ENCODE results near the gene ASIC1. TPM values are rescaled to one million over a fixed set of nuclear protein-coding genes. Genes with fewer than 3 reads are reported as not detected.

The ASIC1 gene
- total RNA-seq, 1 donor: 0.72 TPM

- Histone ChIP-seq H3K9me3 (ENCODE audit: low read depth, low read length) (no peaks in the 10 kb centered on the region), H3K4me3 (ENCODE audit: insufficient read depth, low read length) (peak within 1 kb of the TSS; percentile 94), H3K27ac (ENCODE audit: low read depth, low read length) (peak within 1 kb of the TSS; percentile 90), H3K36me3 (ENCODE audit: insufficient read depth, low read length) (peaks cover 30% of the 10 kb centered on the region), H3K4me2 (ENCODE audit: insufficient read depth, low read length) (peak within 1 kb of the TSS; percentile 98), H3K4me1 (ENCODE audit: insufficient read depth, low read length) (peaks cover 26% of the 10 kb centered on the region), H3K79me2 (ENCODE audit: insufficient read depth, low read length) (peaks cover 20% of the 10 kb centered on the region), H2AFZ (ENCODE audit: low read length) (peak within 1 kb of the TSS; percentile 94), H4K20me1 (ENCODE audit: insufficient read depth, low read length) (peaks cover 13% of the 10 kb centered on the region), H3K27me3 (ENCODE audit: insufficient read depth, low read length) (no peaks in the 10 kb centered on the region)
- TF ChIP-seq, protein P1, sequence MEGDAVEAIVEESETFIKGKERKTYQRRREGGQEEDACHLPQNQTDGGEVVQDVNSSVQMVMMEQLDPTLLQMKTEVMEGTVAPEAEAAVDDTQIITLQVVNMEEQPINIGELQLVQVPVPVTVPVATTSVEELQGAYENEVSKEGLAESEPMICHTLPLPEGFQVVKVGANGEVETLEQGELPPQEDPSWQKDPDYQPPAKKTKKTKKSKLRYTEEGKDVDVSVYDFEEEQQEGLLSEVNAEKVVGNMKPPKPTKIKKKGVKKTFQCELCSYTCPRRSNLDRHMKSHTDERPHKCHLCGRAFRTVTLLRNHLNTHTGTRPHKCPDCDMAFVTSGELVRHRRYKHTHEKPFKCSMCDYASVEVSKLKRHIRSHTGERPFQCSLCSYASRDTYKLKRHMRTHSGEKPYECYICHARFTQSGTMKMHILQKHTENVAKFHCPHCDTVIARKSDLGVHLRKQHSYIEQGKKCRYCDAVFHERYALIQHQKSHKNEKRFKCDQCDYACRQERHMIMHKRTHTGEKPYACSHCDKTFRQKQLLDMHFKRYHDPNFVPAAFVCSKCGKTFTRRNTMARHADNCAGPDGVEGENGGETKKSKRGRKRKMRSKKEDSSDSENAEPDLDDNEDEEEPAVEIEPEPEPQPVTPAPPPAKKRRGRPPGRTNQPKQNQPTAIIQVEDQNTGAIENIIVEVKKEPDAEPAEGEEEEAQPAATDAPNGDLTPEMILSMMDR (IDR thresholded peaks at IDR 0.05; ENCODE audit: extremely low read depth, low read depth, low read length): peak; percentile 60
- DNase-seq (ENCODE audit: insufficient read length, low spot score, missing footprints): peak; percentile 98
Measured at GRCh38 chr12:50084775-50085614, 27.6 kb downstream of the ASIC1 start, which contains the start of gene SMARCD1. SMARCD1 (plus strand) TSS chr12:50085342; CDS start chr12:50085370, 28 bp downstream.

DNA sequence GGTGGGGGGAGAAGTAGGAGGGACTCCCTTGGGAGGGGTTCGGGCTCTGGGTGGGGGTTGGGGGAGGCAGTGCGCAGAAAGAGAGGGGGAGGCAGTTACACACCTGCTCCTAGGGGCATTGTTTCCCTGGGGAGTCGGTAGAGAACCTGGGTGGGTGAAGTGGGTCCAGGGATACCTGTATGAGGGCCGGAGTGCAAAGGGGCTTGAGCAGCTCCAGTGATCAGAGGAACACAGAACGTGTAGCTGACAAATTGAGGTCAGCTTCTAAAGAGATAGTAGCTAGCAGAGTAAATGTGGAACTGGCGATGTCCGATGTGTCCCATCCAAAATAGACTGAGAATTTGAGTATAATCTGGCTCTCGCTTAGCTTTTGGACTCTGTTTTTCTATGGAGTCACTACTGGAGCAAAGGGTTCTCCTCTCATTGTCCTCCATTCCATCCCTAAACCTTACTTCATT, 28.2 kb downstream of the ASIC1 start:
- Histone ChIP-seq H3K4me2 (ENCODE audit: insufficient read depth, low read length) (peak overlapping the region; percentile 97), H2AFZ (ENCODE audit: low read length) (no peak overlapping the region), H3K4me1 (ENCODE audit: insufficient read depth, low read length) (peaks cover 26% of the 10 kb centered on the region), H3K27ac (ENCODE audit: low read depth, low read length) (peak overlapping the region; percentile 43), H4K20me1 (ENCODE audit: insufficient read depth, low read length) (peaks cover 13% of the 10 kb centered on the region), H3K4me3 (ENCODE audit: insufficient read depth, low read length) (peak overlapping the region; percentile 94), H3K9me3 (ENCODE audit: low read depth, low read length) (no peaks in the 10 kb centered on the region), H3K27me3 (ENCODE audit: insufficient read depth, low read length) (no peaks in the 10 kb centered on the region), H3K36me3 (ENCODE audit: insufficient read depth, low read length) (peaks cover 37% of the 10 kb centered on the region), H3K79me2 (ENCODE audit: insufficient read depth, low read length) (peaks cover 20% of the 10 kb centered on the region)
- TF ChIP-seq, protein P1 (IDR thresholded peaks at IDR 0.05; ENCODE audit: extremely low read depth, low read depth, low read length): no peak
- peak; percentile 88 for DNase-seq (ENCODE audit: insufficient read length, low spot score, missing footprints)

DNA sequence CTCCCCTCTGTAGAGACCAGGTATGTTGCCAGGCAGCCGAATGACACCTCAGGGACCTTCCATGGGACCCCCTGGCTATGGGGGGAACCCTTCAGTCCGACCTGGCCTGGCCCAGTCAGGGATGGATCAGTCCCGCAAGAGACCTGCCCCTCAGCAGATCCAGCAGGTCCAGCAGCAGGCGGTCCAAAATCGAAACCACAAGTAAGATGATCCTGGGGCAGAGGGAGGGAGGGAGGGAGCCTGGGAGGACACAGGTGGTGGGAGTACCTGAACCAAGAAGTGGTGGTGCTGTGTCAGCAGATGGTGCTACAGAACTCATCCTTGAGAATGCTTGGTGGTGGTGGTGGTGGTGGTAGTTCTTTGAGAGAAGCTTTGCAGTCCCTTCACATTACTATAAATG, 28.8 kb downstream of the ASIC1 start:
- Histone ChIP-seq H2AFZ (ENCODE audit: low read length) (no peak overlapping the region), H3K4me2 (ENCODE audit: insufficient read depth, low read length) (peak overlapping the region; percentile 97), H3K36me3 (ENCODE audit: insufficient read depth, low read length) (peaks cover 41% of the 10 kb centered on the region), H3K4me3 (ENCODE audit: insufficient read depth, low read length) (peak overlapping the region; percentile 94), H4K20me1 (ENCODE audit: insufficient read depth, low read length) (peaks cover 13% of the 10 kb centered on the region), H3K9me3 (ENCODE audit: low read depth, low read length) (no peaks in the 10 kb centered on the region), H3K4me1 (ENCODE audit: insufficient read depth, low read length) (peaks cover 26% of the 10 kb centered on the region), H3K79me2 (ENCODE audit: insufficient read depth, low read length) (peaks cover 20% of the 10 kb centered on the region), H3K27ac (ENCODE audit: low read depth, low read length) (no peak overlapping the region), H3K27me3 (ENCODE audit: insufficient read depth, low read length) (no peaks in the 10 kb centered on the region)
- TF ChIP-seq, protein P1 (IDR thresholded peaks at IDR 0.05; ENCODE audit: extremely low read depth, low read depth, low read length): no peak
- DNase-seq (ENCODE audit: insufficient read length, low spot score, missing footprints): no peak

DNA sequence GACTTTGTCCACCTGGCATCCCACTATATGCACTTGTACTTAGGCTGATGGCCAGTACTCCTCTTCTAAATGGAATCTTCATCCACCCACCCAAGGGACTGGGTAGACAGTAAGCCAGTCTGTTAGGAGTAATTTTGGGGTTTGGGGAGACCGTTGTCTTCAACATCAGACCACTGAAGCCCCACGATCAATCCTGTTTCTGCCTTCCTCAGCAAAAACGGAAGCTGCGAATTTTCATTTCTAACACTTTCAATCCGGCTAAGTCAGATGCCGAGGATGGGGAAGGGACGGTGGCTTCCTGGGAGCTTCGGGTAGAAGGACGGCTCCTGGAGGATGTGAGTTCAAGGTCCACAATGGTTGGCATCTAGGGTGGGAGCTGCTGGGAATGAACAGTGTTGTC, 29.8 kb downstream of the ASIC1 start:
- Histone ChIP-seq H3K27me3 (ENCODE audit: insufficient read depth, low read length) (no peaks in the 10 kb centered on the region), H3K36me3 (ENCODE audit: insufficient read depth, low read length) (peaks cover 48% of the 10 kb centered on the region), H3K9me3 (ENCODE audit: low read depth, low read length) (no peaks in the 10 kb centered on the region), H3K79me2 (ENCODE audit: insufficient read depth, low read length) (peaks cover 20% of the 10 kb centered on the region), H3K4me1 (ENCODE audit: insufficient read depth, low read length) (peaks cover 26% of the 10 kb centered on the region), H2AFZ (ENCODE audit: low read length) (no peak overlapping the region), H4K20me1 (ENCODE audit: insufficient read depth, low read length) (peaks cover 13% of the 10 kb centered on the region), H3K4me3 (ENCODE audit: insufficient read depth, low read length) (no peak overlapping the region), H3K4me2 (ENCODE audit: insufficient read depth, low read length) (peak overlapping the region; percentile 47), H3K27ac (ENCODE audit: low read depth, low read length) (peak overlapping the region; percentile 36)
- DNase-seq (ENCODE audit: insufficient read length, low spot score, missing footprints): no peak
- TF ChIP-seq, protein P1 (IDR thresholded peaks at IDR 0.05; ENCODE audit: extremely low read depth, low read depth, low read length): no peak
